Measurements from ENCODE around the gene PIP4K2A. TPM values are rescaled to one million over a fixed set of nuclear protein-coding genes. Genes with fewer than 3 reads are reported as not detected.

The PIP4K2A gene
- total and polyA plus RNA-seq, 2 experiments from 2014 or later, result 39.9 to 40.1 TPM

DNA sequence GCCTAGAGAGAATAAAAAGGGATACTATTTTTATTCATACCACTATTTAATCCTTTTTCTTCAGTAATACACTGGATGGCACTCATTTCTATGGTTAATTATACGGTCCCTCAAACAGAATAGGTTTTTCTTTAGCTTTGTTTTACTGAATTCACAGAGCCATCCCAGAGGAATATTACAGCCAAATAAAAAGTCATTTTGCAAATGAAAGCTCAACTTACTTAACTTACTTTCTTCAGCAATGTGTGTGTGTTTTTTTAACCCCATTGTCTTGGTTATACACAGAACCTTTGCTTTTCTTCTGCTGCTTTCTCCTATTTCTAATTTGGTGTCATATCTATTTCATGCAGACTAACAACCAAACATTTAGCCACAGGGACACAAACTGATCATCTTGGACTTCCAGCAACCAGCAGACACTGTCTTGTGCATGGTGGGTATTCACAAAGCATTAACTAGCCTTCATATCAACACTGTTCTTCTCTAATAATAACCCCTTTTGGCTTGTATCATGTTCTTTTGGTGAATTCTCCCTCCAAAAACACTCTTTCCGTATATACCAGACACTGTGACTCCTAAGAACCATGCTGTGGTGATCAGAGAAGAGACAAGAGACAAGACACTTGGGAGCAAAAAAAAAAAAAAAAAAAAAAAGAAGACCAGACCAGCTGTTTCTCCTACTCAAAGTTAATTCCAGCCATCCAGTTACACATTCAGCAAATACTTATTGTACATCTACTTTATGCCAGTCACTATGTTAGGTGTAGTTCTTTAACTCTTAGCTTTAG lies 40.4 kb downstream of the PIP4K2A start (continued):
- no peak for TF ChIP-seq REST (IDR thresholded peaks at IDR 0.05; ENCODE audit: unreplicated experiment)
- no peak for TF ChIP-seq ZNF114 (CRISPR knock-in tag; IDR thresholded peaks at IDR 0.05)

- Histone ChIP-seq H3K4me3 (0 out of 2 replicates have a peak overlapping the region, but pooled peaks have one; percentile 1), H3K27ac (ENCODE audit: low read depth) (peak overlapping the region; percentile 70), H4K20me1 (replicated peaks; ENCODE audit: insufficient read depth) (no peaks in the 10 kb centered on the region), H3K4me1 (ENCODE audit: insufficient read depth) (peaks cover 86% of the 10 kb centered on the region), H2AFZ (no peak overlapping the region), H3K9me2 (ENCODE audit: insufficient read depth) (no peaks in the 10 kb centered on the region), H3F3A (replicated peaks; ENCODE audit: low read depth) (no peaks in the 10 kb centered on the region; the same call in 1 of the 2 replicates), H3K4me2 (peak overlapping the region; percentile 21), H3K36me3 (ENCODE audit: insufficient read depth) (no peaks in the 10 kb centered on the region), H3K27me3 (ENCODE audit: insufficient read depth) (no peaks in the 10 kb centered on the region), H3K79me2 (replicated peaks; ENCODE audit: insufficient read depth) (peaks cover 100% of the 10 kb centered on the region)
- DNase-seq (ENCODE audit: low spot score) (no peak), ATAC-seq (no peak)
- H3K27me3 Mint-ChIP-seq (ENCODE audit: insufficient read depth, low read depth, poor library complexity), result peaks cover 2% of the 10 kb centered on the region
- peaks cover 66% of the 10 kb centered on the region for H3K4me1 Mint-ChIP-seq
- H3K9me3 Mint-ChIP-seq, result no peaks in the 10 kb centered on the region
- TF ChIP-seq, protein P1, sequence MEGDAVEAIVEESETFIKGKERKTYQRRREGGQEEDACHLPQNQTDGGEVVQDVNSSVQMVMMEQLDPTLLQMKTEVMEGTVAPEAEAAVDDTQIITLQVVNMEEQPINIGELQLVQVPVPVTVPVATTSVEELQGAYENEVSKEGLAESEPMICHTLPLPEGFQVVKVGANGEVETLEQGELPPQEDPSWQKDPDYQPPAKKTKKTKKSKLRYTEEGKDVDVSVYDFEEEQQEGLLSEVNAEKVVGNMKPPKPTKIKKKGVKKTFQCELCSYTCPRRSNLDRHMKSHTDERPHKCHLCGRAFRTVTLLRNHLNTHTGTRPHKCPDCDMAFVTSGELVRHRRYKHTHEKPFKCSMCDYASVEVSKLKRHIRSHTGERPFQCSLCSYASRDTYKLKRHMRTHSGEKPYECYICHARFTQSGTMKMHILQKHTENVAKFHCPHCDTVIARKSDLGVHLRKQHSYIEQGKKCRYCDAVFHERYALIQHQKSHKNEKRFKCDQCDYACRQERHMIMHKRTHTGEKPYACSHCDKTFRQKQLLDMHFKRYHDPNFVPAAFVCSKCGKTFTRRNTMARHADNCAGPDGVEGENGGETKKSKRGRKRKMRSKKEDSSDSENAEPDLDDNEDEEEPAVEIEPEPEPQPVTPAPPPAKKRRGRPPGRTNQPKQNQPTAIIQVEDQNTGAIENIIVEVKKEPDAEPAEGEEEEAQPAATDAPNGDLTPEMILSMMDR (conservative IDR thresholded peaks at IDR 0.05; ENCODE audit: low read depth in 2 of 2), result no peak
- no peak for TF ChIP-seq ZNF331 (CRISPR knock-in tag; IDR thresholded peaks at IDR 0.05; ENCODE audit: low read depth)
- TF ChIP-seq, protein P2, sequence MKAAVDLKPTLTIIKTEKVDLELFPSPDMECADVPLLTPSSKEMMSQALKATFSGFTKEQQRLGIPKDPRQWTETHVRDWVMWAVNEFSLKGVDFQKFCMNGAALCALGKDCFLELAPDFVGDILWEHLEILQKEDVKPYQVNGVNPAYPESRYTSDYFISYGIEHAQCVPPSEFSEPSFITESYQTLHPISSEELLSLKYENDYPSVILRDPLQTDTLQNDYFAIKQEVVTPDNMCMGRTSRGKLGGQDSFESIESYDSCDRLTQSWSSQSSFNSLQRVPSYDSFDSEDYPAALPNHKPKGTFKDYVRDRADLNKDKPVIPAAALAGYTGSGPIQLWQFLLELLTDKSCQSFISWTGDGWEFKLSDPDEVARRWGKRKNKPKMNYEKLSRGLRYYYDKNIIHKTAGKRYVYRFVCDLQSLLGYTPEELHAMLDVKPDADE (IDR thresholded peaks at IDR 0.05), result no peak
- no peak for TF ChIP-seq CREB1 (CRISPR knock-in tag; IDR thresholded peaks at IDR 0.05; ENCODE audit: low read depth)
- TF ChIP-seq JUNB (IDR thresholded peaks at IDR 0.05; ENCODE audit: unreplicated experiment), result no peak
- TF ChIP-seq POLR2AphosphoS5 (IDR thresholded peaks at IDR 0.05; ENCODE audit: low read depth), result no peak
- no peak for TF ChIP-seq NANOG (IDR thresholded peaks at IDR 0.05; ENCODE audit: borderline replicate concordance)
- TF ChIP-seq ZNF114 (CRISPR knock-in tag; IDR thresholded peaks at IDR 0.05), result no peak
- TF ChIP-seq STAT1 (IDR thresholded peaks at IDR 0.05; ENCODE audit: unreplicated experiment), result no peak
- TF ChIP-seq EZH2phosphoT487 (IDR thresholded peaks at IDR 0.05; ENCODE audit: unreplicated experiment), result no peak
- TF ChIP-seq, protein P3, sequence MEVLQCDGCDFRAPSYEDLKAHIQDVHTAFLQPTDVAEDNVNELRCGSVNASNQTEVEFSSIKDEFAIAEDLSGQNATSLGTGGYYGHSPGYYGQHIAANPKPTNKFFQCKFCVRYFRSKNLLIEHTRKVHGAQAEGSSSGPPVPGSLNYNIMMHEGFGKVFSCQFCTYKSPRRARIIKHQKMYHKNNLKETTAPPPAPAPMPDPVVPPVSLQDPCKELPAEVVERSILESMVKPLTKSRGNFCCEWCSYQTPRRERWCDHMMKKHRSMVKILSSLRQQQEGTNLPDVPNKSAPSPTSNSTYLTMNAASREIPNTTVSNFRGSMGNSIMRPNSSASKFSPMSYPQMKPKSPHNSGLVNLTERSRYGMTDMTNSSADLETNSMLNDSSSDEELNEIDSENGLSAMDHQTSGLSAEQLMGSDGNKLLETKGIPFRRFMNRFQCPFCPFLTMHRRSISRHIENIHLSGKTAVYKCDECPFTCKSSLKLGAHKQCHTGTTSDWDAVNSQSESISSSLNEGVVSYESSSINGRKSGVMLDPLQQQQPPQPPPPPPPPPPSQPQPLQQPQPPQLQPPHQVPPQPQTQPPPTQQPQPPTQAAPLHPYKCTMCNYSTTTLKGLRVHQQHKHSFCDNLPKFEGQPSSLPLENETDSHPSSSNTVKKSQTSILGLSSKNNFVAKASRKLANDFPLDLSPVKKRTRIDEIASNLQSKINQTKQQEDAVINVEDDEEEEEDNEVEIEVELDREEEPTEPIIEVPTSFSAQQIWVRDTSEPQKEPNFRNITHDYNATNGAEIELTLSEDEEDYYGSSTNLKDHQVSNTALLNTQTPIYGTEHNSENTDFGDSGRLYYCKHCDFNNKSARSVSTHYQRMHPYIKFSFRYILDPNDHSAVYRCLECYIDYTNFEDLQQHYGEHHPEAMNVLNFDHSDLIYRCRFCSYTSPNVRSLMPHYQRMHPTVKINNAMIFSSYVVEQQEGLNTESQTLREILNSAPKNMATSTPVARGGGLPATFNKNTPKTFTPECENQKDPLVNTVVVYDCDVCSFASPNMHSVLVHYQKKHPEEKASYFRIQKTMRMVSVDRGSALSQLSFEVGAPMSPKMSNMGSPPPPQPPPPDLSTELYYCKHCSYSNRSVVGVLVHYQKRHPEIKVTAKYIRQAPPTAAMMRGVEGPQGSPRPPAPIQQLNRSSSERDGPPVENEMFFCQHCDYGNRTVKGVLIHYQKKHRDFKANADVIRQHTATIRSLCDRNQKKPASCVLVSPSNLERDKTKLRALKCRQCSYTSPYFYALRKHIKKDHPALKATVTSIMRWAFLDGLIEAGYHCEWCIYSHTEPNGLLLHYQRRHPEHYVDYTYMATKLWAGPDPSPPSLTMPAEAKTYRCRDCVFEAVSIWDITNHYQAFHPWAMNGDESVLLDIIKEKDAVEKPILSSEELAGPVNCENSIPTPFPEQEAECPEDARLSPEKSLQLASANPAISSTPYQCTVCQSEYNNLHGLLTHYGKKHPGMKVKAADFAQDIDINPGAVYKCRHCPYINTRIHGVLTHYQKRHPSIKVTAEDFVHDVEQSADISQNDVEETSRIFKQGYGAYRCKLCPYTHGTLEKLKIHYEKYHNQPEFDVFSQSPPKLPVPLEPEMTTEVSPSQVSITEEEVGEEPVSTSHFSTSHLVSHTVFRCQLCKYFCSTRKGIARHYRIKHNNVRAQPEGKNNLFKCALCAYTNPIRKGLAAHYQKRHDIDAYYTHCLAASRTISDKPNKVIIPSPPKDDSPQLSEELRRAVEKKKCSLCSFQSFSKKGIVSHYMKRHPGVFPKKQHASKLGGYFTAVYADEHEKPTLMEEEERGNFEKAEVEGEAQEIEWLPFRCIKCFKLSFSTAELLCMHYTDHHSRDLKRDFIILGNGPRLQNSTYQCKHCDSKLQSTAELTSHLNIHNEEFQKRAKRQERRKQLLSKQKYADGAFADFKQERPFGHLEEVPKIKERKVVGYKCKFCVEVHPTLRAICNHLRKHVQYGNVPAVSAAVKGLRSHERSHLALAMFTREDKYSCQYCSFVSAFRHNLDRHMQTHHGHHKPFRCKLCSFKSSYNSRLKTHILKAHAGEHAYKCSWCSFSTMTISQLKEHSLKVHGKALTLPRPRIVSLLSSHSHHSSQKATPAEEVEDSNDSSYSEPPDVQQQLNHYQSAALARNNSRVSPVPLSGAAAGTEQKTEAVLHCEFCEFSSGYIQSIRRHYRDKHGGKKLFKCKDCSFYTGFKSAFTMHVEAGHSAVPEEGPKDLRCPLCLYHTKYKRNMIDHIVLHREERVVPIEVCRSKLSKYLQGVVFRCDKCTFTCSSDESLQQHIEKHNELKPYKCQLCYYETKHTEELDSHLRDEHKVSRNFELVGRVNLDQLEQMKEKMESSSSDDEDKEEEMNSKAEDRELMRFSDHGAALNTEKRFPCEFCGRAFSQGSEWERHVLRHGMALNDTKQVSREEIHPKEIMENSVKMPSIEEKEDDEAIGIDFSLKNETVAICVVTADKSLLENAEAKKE (CRISPR knock-in tag; IDR thresholded peaks at IDR 0.05), result no peak
- TF ChIP-seq EZH2 (IDR thresholded peaks at IDR 0.05; ENCODE audit: low read depth, unreplicated experiment), result no peak
- no peak overlapping the region for H3K4me3 Mint-ChIP-seq
- H3K27ac Mint-ChIP-seq, result peak overlapping the region; percentile 82; the same call in 1 of the 2 replicates
- H3K36me3 Mint-ChIP-seq (ENCODE audit: low read depth), result no peaks in the 10 kb centered on the region
Observed at GRCh38 chr10:22673091-22673392, 41.3 kb downstream of the PIP4K2A start.
